HEK293T (cell line): Measurements from ENCODE around the gene FXYD7.
A peak's percentile ranks its signal among the peaks of the same experiment; 100 is the strongest.

Source experiments
- CTCF ChIA-PET: fragments of 350-600 bp; formaldehyde crosslinking; extraction: SDS; loops from one replicate; lab custom pipeline; 2021; ENCODE audit warnings: antibody characterized with exemption, inconsistent platforms; lab: Yijun Ruan, JAX
- POLR2A ChIA-PET: fragments of 350-600 bp; formaldehyde crosslinking; extraction: SDS; loops from one replicate; lab custom pipeline; 2020; ENCODE audit warnings: antibody characterized with exemption, inconsistent platforms; lab: Yijun Ruan, JAX
- DNase-seq: peaks from one replicate; pipeline ENCODE4 v3.0.0; 2012; ENCODE audit warnings: mixed read lengths; ENCODE audit errors: extremely low spot score
- ARNT ChIP-seq: fragments of 450-650 bp; IDR thresholded peaks from 2 replicates; pipeline ENCODE4 v1.6.1; 2017; ENCODE audit warnings: mild to moderate bottlenecking
- BHLHE40 ChIP-seq: fragments of 450-650 bp; IDR thresholded peaks from 2 replicates; pipeline ENCODE4 v1.6.1; 2016; ENCODE audit warnings: mild to moderate bottlenecking, moderate library complexity, borderline replicate concordance
- CTBP1 ChIP-seq: fragments of 450-650 bp; IDR thresholded peaks from 2 replicates; pipeline ENCODE4 v1.6.1; 2016; ENCODE audit warnings: borderline replicate concordance
- ELF4 ChIP-seq: fragments of 450-650 bp; IDR thresholded peaks from 2 replicates; pipeline ENCODE4 v1.6.1; 2017; ENCODE audit warnings: antibody characterized with exemption
- FOXA1 ChIP-seq: fragments of 450-650 bp; IDR thresholded peaks from 2 replicates; pipeline ENCODE4 v1.6.1; 2016; ENCODE audit warnings: mild to moderate bottlenecking
- FOXK2 ChIP-seq: fragments of 450-650 bp; IDR thresholded peaks from 2 replicates; pipeline ENCODE4 v1.6.1; 2016; ENCODE audit warnings: mild to moderate bottlenecking
- FOXM1 ChIP-seq: fragments of 450-650 bp; IDR thresholded peaks from 2 replicates; pipeline ENCODE4 v1.6.1; 2017; ENCODE audit warnings: mild to moderate bottlenecking, borderline replicate concordance
- HDGF ChIP-seq: fragments of 450-650 bp; IDR thresholded peaks from 2 replicates; pipeline ENCODE4 v1.6.1; 2017; ENCODE audit warnings: antibody characterized with exemption, borderline replicate concordance
- L3MBTL2 ChIP-seq: fragments of 450-650 bp; conservative IDR thresholded peaks from 2 replicates; pipeline ENCODE4 v1.6.1; 2016; ENCODE audit warnings: mild to moderate bottlenecking
- LEF1 ChIP-seq: fragments of 450-650 bp; IDR thresholded peaks from 2 replicates; pipeline ENCODE4 v1.6.1; 2017; ENCODE audit warnings: mild to moderate bottlenecking, borderline replicate concordance
- NFRKB ChIP-seq: fragments of 450-650 bp; IDR thresholded peaks from 2 replicates; pipeline ENCODE4 v1.6.1; 2016; ENCODE audit warnings: mild to moderate bottlenecking, moderate library complexity
- SP1 ChIP-seq: fragments of 450-650 bp; IDR thresholded peaks from 2 replicates; pipeline ENCODE4 v1.6.1; 2017
- SUZ12 ChIP-seq: fragments of 450-650 bp; IDR thresholded peaks from 2 replicates; pipeline ENCODE4 v1.6.1; 2016; ENCODE audit warnings: mild to moderate bottlenecking
- TARDBP ChIP-seq: fragments of 450-650 bp; IDR thresholded peaks from 2 replicates; pipeline ENCODE4 v1.6.1; 2016
- ZNF384 ChIP-seq: fragments of 450-650 bp; IDR thresholded peaks from 2 replicates; pipeline ENCODE4 v1.6.1; 2016
- TF ChIP-seq, protein P1 (sequence below): fragments of 450-650 bp; IDR thresholded peaks from 2 replicates; pipeline ENCODE4 v1.6.1; 2016

Gene FXYD7

DNA sequence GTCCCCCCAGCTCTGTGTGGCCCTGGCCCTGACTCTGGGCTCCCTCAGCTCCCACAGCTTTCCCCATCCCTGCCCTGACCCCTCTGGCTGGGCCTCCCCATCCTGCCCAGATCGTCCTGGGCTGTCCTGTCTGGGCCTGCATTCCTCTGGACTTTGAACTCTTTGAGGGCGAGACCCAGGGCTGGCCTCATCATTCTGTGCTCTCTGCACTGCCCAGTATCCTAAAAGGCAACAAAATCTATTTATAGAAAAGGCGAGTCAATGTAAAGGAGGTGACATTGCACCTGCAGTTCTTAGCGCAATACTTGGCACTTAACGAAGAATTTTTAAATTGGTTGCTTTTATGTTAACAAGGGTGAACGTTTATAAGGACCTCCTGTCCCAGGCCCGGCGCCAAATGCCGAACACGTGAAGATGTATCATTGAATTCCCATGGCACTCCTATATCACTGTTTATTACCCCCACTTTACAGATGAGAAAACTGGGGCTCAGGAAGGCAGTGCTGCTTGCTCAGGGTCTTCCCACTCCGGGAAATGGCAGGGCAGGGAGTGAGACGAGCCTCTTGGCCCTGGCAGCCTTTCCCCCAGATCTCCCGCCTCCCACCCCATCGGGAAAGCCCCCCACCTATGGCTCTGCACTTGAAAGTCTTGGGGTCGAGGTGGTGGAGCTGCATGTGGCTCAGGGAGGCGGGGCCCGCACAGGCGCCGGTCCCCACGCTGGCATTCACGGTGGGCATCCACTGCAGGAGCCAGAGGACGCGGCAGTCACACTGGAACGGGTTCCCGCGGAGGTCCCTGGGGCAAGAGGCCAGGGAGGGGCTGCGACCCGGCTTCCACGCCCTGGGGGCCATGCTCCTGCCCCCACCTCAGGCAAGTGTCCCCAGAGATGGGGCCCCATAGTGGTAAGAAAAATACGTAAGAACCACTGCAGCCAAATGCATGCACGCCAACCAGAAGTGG is 12.0 kb upstream of the FXYD7 start:
- ChIA-PET CTCF (interaction anchor here (0.6 kb wide), 1 partner anchor 11 kb away, joined by 4 read pairs; no protein-coding TSS in a partner anchor), POLR2A (no interaction called here)
- DNase-seq, result no peak
- TF ChIP-seq FOXK2 (no peak), HDGF (no peak), NFRKB (no peak), CTBP1 (no peak), BHLHE40 (no peak), SUZ12 (no peak), SP1 (no peak), ELF4 (no peak), TARDBP (no peak), FOXA1 (no peak), LEF1 (no peak), FOXM1 (no peak), ZNF384 (no peak)
- TF ChIP-seq, protein P1, sequence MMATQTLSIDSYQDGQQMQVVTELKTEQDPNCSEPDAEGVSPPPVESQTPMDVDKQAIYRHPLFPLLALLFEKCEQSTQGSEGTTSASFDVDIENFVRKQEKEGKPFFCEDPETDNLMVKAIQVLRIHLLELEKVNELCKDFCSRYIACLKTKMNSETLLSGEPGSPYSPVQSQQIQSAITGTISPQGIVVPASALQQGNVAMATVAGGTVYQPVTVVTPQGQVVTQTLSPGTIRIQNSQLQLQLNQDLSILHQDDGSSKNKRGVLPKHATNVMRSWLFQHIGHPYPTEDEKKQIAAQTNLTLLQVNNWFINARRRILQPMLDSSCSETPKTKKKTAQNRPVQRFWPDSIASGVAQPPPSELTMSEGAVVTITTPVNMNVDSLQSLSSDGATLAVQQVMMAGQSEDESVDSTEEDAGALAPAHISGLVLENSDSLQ, result no peak

DNA sequence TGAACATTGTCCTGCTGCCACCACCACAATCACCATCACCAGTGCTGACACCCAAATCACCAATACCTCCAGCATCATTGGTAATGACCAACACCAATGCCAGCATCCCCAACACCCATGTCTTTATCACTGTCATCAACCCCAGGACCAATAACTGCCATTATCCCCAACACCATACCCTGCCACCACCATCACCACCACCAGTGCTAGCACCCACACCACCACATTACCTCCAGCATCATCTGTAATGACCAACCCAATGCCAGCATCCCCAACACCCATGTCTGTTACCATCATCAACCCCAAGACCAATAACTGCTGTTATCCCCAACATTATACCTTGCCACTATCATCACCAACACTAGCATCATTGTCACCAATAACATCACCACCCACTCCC is 10.8 kb upstream of the FXYD7 start:
- no peak for TF ChIP-seq FOXA1
- TF ChIP-seq SUZ12, result no peak
- TF ChIP-seq FOXM1, result no peak
- TF ChIP-seq L3MBTL2, result no peak
- no peak for TF ChIP-seq NFRKB
- TF ChIP-seq LEF1, result no peak
- TF ChIP-seq, protein P1, result no peak
- no peak for TF ChIP-seq ARNT
- no peak for TF ChIP-seq HDGF
- TF ChIP-seq FOXK2, result no peak
- TF ChIP-seq ZNF384, result no peak
- TF ChIP-seq CTBP1, result no peak
- TF ChIP-seq BHLHE40, result no peak
- no peak for TF ChIP-seq TARDBP
- no peak for TF ChIP-seq SP1
- no peak for TF ChIP-seq ELF4
- no peak for DNase-seq
- POLR2A ChIA-PET, result no interaction called here
- CTCF ChIA-PET, result no interaction called here

DNA sequence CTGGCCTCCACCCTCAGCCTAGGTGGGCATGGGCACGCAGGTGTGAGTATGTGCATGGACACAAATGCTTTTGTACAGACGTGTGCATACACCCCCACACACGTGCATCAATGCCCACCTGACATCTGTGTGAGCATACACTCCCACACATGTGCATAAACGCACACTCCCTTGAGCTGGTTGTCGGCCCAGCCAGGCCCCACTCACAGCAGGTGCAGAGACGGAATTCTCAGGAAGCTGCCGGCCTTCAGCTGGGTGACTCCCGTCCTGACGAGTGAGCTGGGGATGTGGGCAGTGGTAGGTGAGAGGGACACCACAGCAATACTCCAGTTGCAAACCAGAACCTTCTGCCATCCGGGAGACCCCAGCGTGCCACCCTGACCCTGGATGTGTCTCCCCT is 9.2 kb upstream of the FXYD7 start:
- TF ChIP-seq L3MBTL2 (no peak), BHLHE40 (no peak), CTBP1 (no peak), LEF1 (no peak)
- ChIA-PET CTCF (no interaction called here), POLR2A (interaction anchor here (0.9 to 1.0 kb wide), 2 partner anchors 9 to 67 kb away, joined by 3 to 4 read pairs; no protein-coding TSS in a partner anchor)
- DNase-seq, result no peak

DNA sequence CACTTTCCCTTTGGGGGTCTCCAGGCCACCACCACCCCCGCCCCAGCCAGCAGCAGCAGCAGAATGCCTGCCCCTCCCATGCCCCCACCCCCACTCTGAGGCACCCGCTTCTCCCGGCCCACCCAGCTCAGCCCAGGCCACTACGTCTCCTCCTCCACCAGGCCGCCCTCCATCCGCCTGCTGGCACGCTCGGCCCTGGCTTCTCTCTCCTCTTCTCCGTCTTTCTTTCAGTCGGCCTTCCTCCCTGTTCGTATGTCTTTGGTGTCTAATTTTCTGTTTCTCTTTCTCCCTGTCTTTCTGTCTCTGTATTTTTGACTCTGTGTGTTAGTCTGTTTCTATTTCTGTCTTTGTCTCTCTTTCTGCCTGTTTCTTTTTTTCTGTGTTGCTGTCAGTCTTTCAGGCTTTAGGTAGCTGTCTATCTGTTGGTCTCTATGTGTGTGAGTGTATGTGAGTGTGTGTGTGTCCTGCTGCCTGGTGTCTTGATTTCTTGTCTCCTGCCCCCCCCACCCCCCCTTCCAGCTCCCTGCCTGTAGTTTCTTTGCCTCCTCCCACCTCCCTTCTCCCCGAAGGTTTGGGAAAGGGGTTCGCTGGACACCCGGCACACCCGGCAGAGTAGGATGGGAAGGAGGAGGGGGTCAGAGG is 8.3 kb upstream of the FXYD7 start, which contains the start of gene LGI4:
Gene LGI4 (minus strand): TSS at position 459 of the 642 bp plus-strand sequence. CDS start 379 bp downstream, at position 80.
- CTCF ChIA-PET, result interaction anchor here (1.3 kb wide), 1 partner anchor 91 kb away, joined by 3 read pairs; no protein-coding TSS in a partner anchor
- POLR2A ChIA-PET, result no interaction called here
- no peak for DNase-seq
- TF ChIP-seq CTBP1 (no peak), L3MBTL2 (no peak)

DNA sequence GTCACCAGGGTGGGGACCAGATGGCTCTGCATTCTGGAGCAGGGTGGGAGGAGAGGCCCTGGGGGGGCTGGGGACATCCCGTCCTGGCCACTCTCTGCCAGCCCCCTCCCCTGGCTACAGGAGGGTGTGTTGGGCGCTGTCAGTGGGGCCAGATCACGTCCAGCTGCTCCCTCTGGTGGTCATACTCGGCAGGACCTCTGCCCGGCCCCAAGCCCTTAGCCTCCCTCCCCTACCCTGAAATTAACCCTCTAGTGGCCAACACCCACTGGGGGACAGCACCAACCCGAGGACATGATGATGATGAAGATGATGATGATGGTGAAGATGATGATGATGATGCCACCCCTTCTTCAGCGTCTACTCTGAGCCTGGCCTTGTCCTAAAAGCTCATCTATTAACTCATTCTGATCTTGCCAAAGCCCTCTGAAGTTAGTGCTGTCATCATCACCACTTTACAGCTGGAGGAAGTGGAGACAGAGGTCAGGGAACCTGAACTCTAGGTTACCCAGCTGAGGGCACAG is 7.6 kb upstream of the FXYD7 start:
- POLR2A ChIA-PET, result interaction anchor here (1.2 to 1.3 kb wide), 2 partner anchors 11 to 21 kb away, joined by 5 to 6 read pairs; no protein-coding TSS in a partner anchor
- CTCF ChIA-PET, result interaction anchor here (0.9 to 1.3 kb wide), 5 partner anchors 8 to 92 kb away, joined by 3 to 4 read pairs (median 3); no protein-coding TSS in a partner anchor
- peak; percentile 88 for DNase-seq
- TF ChIP-seq ELF4 (no peak), L3MBTL2 (no peak), FOXK2 (no peak), NFRKB (no peak), LEF1 (no peak), CTBP1 (no peak), TARDBP (no peak), ARNT (no peak), HDGF (no peak), SUZ12 (no peak)
- TF ChIP-seq, protein P1, result no peak; the same call in 1 of the 2 replicates

DNA sequence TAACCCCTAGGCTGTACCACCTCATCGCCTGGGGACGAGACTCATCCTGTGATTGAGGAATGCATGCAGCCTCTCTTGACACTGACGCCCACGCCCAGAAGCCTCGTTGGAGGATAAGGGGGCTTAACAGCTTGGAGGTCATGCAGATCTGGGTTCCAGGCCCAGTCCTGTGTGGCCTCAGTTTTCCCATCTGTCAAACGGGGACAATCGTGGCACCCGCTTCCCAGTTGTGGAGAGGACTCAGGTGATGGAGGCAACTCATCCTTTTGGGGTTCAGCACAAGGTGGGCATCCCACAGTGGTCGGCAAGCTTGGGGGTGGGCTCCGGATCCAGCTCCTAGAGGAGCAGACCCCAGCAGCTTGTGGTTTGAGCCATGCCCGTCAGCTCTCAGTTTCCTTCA is 6.8 kb upstream of the FXYD7 start:
- ChIA-PET POLR2A (interaction anchor here (1.2 to 1.3 kb wide), 2 partner anchors 12 to 22 kb away, joined by 5 to 6 read pairs; no protein-coding TSS in a partner anchor), CTCF (interaction anchor here (0.9 to 1.3 kb wide), 5 partner anchors 9 to 92 kb away, joined by 3 to 4 read pairs (median 3); no protein-coding TSS in a partner anchor)
- no peak for DNase-seq
- no peak for TF ChIP-seq CTBP1
